HG02571 (cell line): Measurements from ENCODE around the gene PRR29.
"Not testable (repeated sequence)": the region's sequence is repeated elsewhere in the genome, so short reads cannot be mapped to it uniquely, and the experiment has no call there.

Source experiments
- ATAC-seq: cut with Tn5 transposase; IDR thresholded peaks from one replicate; pipeline ENCODE4 v1.9.1; 2021; ENCODE audit warnings: mild to moderate bottlenecking, moderate library complexity; ENCODE audit not compliant: unreplicated experiment

The PRR29 gene

GRCh38 chr17:64008830-64009229 is 10.7 kb downstream of the PRR29 start:
- no peak for ATAC-seq

GRCh38 chr17:64009571-64010402 is 11.6 kb downstream of the PRR29 start:
- no peak for ATAC-seq

GRCh38 chr17:64015447-64015846 is 17.3 kb downstream of the PRR29 start:
- no peak for ATAC-seq

GRCh38 chr17:64016231-64016784 is 18.2 kb downstream of the PRR29 start:
- ATAC-seq: no peak

- ATAC-seq: no peak
These were observed 18.8 kb downstream of the PRR29 start for GRCh38 chr17:64016974-64017373.

GRCh38 chr17:64017381-64017980 is 19.3 kb downstream of the PRR29 start:
- no peak for ATAC-seq

GRCh38 chr17:64019551-64019961 is 21.4 kb downstream of the PRR29 start:
- not testable (repeated sequence) for ATAC-seq

- peak; percentile 53 for ATAC-seq
These were observed 22.1 kb downstream of the PRR29 start, which contains the start of gene ICAM2 for GRCh38 chr17:64020056-64020766. Gene ICAM2 (minus strand): TSS chr17:64020633. CDS start chr17:64006691, 13,942 bp downstream.

- no peak for ATAC-seq
These were observed 24.5 kb downstream of the PRR29 start for GRCh38 chr17:64022611-64023063.

- no peak for ATAC-seq
These were observed 26.1 kb downstream of the PRR29 start for GRCh38 chr17:64024215-64024654.

- ATAC-seq: no peak
These were observed 26.9 kb downstream of the PRR29 start for GRCh38 chr17:64024781-64025731.

GRCh38 chr17:64025732-64026294 is 27.7 kb downstream of the PRR29 start:
- no peak for ATAC-seq

- ATAC-seq: no peak
These were observed 30.8 kb downstream of the PRR29 start for GRCh38 chr17:64028874-64029464.

GRCh38 chr17:64032081-64032480 is 33.9 kb downstream of the PRR29 start:
- no peak for ATAC-seq

- no peak for ATAC-seq
These were observed 38.2 kb downstream of the PRR29 start for GRCh38 chr17:64036198-64036922.

- ATAC-seq: no peak
These were observed 39.0 kb downstream of the PRR29 start for GRCh38 chr17:64037180-64037579.

- ATAC-seq: no peak
These were observed 39.7 kb downstream of the PRR29 start for GRCh38 chr17:64037802-64038201.

GRCh38 chr17:64038331-64039105 is 40.4 kb downstream of the PRR29 start:
- no peak for ATAC-seq
